NCI-H1092 (cell line): ENCODE results near the gene WWOX.

Experiments
- DNase-seq: peaks from one replicate; lab custom pipeline; 2025; lab: John Stamatoyannopoulos, UW

Gene WWOX

GRCh38 chr16:78744099-78744498, 644.6 kb downstream of the WWOX start:
- no peak for DNase-seq

- DNase-seq: no peak
These were observed 645.3 kb downstream of the WWOX start for GRCh38 chr16:78744796-78745107.

GRCh38 chr16:78745108-78746019, 645.9 kb downstream of the WWOX start:
- no peak for DNase-seq

GRCh38 chr16:78746718-78747117, 647.3 kb downstream of the WWOX start:
- DNase-seq: no peak

- DNase-seq: no peak
These were observed 648.9 kb downstream of the WWOX start for GRCh38 chr16:78748220-78748929.

- no peak for DNase-seq
These were observed 650.4 kb downstream of the WWOX start for GRCh38 chr16:78749745-78750268.

GRCh38 chr16:78750611-78751010, 651.2 kb downstream of the WWOX start:
- no peak for DNase-seq

GRCh38 chr16:78751601-78752000, 652.1 kb downstream of the WWOX start:
- no peak for DNase-seq

GRCh38 chr16:78754713-78755112, 655.3 kb downstream of the WWOX start:
- no peak for DNase-seq

- no peak for DNase-seq
These were observed 656.6 kb downstream of the WWOX start for GRCh38 chr16:78755751-78756661.

- no peak for DNase-seq
These were observed 660.1 kb downstream of the WWOX start for GRCh38 chr16:78759596-78759995.

- DNase-seq: no peak
These were observed 661.2 kb downstream of the WWOX start for GRCh38 chr16:78760611-78761010.

GRCh38 chr16:78761427-78761826, 662.0 kb downstream of the WWOX start:
- DNase-seq: no peak

- no peak for DNase-seq
These were observed 662.8 kb downstream of the WWOX start for GRCh38 chr16:78762222-78762621.

- peak; percentile 71 for DNase-seq
These were observed 664.5 kb downstream of the WWOX start for GRCh38 chr16:78763821-78764440.

- no peak for DNase-seq
These were observed 665.0 kb downstream of the WWOX start for GRCh38 chr16:78764478-78764877.

GRCh38 chr16:78768226-78768625, 668.8 kb downstream of the WWOX start:
- no peak for DNase-seq

GRCh38 chr16:78768718-78769117, 669.3 kb downstream of the WWOX start:
- DNase-seq: no peak

- peak; percentile 59 for DNase-seq
These were observed 671.1 kb downstream of the WWOX start for GRCh38 chr16:78770353-78771091.

GRCh38 chr16:78773291-78773702, 673.8 kb downstream of the WWOX start:
- DNase-seq: no peak

GRCh38 chr16:78773706-78774105, 674.3 kb downstream of the WWOX start:
- DNase-seq: no peak
